GM11168 (cell line): ENCODE measurements around the gene FALEC.

Experiments
- in situ Hi-C: fragments of 300-500 bp; cut with MboI; formaldehyde crosslinking; loops from one replicate; pipeline ENCODE4 v1.12.0; 2022; ENCODE audit warnings: low sequenced_read_pairs; ENCODE audit not compliant: unreplicated experiment

Gene FALEC

DNA sequence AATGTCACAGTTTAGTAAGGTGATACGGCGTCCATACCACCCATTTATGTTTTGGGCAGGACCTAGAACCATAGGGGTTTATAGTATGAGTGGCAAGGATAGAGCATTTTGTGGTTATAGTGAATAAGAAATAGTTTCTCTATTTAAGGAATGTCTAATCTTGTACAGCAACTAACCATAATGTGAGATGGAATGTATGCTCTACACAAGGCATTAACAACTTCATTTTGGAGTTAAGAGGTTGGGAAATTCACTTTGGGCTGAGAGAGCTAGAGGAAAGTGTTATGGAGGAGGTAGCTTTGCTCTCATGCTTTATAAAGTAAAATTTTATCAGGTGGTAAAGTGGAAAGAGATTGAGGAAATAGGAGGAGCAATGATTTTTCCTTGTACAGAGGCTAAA lies 66.8 kb downstream of the FALEC start:
- in situ Hi-C loops: no loop called here
